ENCODE results near the gene RNU6-1.

The RNU6-1 gene

GRCh38 chr15:67839929-67840748 is at the start of gene RNU6-1:
Gene RNU6-1, minus strand, starts transcription at chr15:67840045.
- peak; percentile 92 to 99 (median 93) for DNase-seq

- peak in 1 of 3 experiments; percentile 29 for DNase-seq
These were observed 47.9 kb upstream of the RNU6-1 start for GRCh38 chr15:67887776-67888175.

GRCh38 chr15:67885861-67886260 is 46.0 kb upstream of the RNU6-1 start:
- DNase-seq = no peak

GRCh38 chr15:67885175-67885523 is 45.3 kb upstream of the RNU6-1 start:
- no peak for DNase-seq

GRCh38 chr15:67884514-67885174 is 44.8 kb upstream of the RNU6-1 start:
- DNase-seq = peak in 2 of 3 experiments; percentile 81 to 85

- no peak for DNase-seq
These were observed 44.2 kb upstream of the RNU6-1 start for GRCh38 chr15:67884009-67884408.

GRCh38 chr15:67883234-67883773 is 43.5 kb upstream of the RNU6-1 start:
- no peak for DNase-seq

GRCh38 chr15:67882487-67883233 is 42.8 kb upstream of the RNU6-1 start:
- DNase-seq = no peak

GRCh38 chr15:67880651-67881182 is 40.9 kb upstream of the RNU6-1 start:
- no peak for DNase-seq

- no peak for DNase-seq
These were observed 39.7 kb upstream of the RNU6-1 start for GRCh38 chr15:67879440-67880129.

- no peak for DNase-seq
These were observed 38.9 kb upstream of the RNU6-1 start for GRCh38 chr15:67878712-67879206.

- no peak for DNase-seq
These were observed 33.9 kb upstream of the RNU6-1 start for GRCh38 chr15:67873777-67874176.

GRCh38 chr15:67870868-67871408 is 31.1 kb upstream of the RNU6-1 start:
- no peak for DNase-seq

GRCh38 chr15:67869701-67870100 is 29.9 kb upstream of the RNU6-1 start:
- no peak for DNase-seq

- DNase-seq = no peak
These were observed 25.9 kb upstream of the RNU6-1 start for GRCh38 chr15:67865766-67866165.

GRCh38 chr15:67865331-67865730 is 25.5 kb upstream of the RNU6-1 start:
- no peak for DNase-seq

GRCh38 chr15:67863442-67863987 is 23.7 kb upstream of the RNU6-1 start:
- peak; percentile 79 to 92 (median 86) for DNase-seq

- no peak for DNase-seq
These were observed 23.1 kb upstream of the RNU6-1 start for GRCh38 chr15:67862750-67863441.

GRCh38 chr15:67861983-67862382 is 22.1 kb upstream of the RNU6-1 start:
- no peak for DNase-seq

- no peak for DNase-seq
These were observed 19.6 kb upstream of the RNU6-1 start for GRCh38 chr15:67859331-67859946.

- no peak for DNase-seq
These were observed 17.4 kb upstream of the RNU6-1 start for GRCh38 chr15:67857220-67857619.

Measured in NCI-H1417 (cell line).